Left ventricle myocardium inferior (tissue), 1 donor: ENCODE measurements around the gene GNAQ. TPM values are rescaled to one million over a fixed set of nuclear protein-coding genes. Genes with fewer than 3 reads are reported as not detected.

Experiments
- DNase-seq: peaks from one replicate; pipeline ENCODE4 v3.0.0-alpha.2; 2020
- H3K27ac ChIP-seq: fragments of 200-600 bp; replicated peaks from 2 replicates; pipeline ENCODE4 v1.8.0; 2021
- H3K27me3 ChIP-seq: fragments of 200-600 bp; 2 replicates; pipeline ENCODE4 v1.8.0; 2021; ENCODE audit warnings: low read depth
- H3K36me3 ChIP-seq: fragments of 200-600 bp; 2 replicates; pipeline ENCODE4 v1.8.0; 2021
- H3K4me1 ChIP-seq: fragments of 200-600 bp; 2 replicates; pipeline ENCODE4 v1.8.0; 2021
- H3K4me3 ChIP-seq: fragments of 200-600 bp; 2 replicates; pipeline ENCODE4 v1.8.0; 2021; ENCODE audit warnings: mild to moderate bottlenecking, moderate library complexity
- H3K9me3 ChIP-seq: fragments of 200-600 bp; replicated peaks from 2 replicates; pipeline ENCODE4 v1.8.0; 2021
- intact Hi-C: fragments of 100-400 bp; cut with micrococcal nuclease; formaldehyde crosslinking; loops from one replicate; pipeline ENCODE4 v1.11.0; 2022
- total RNA-seq: library from RNA; stranded (reverse); fragmentation: NEBNext Ultra II Directional; extraction: Animal tissue kit (Norgen Biotek cat#: 25700); gene quantifications from one replicate; pipeline ENCODE4 v1.2.1, GENCODE V29; 2021
- TF ChIP-seq, protein P1 (sequence below): fragments of 200-600 bp; IDR thresholded peaks from 2 replicates; pipeline ENCODE4 v1.8.0; 2021; ENCODE audit warnings: antibody characterized with exemption, mild to moderate bottlenecking, borderline replicate concordance
- donor health status: DM: no; HTN: yes; CAD: no; lungs with severe emphysema.

GNAQ gene
- total RNA-seq, 1 donor from 2014 or later, result 15.2 TPM

DNA sequence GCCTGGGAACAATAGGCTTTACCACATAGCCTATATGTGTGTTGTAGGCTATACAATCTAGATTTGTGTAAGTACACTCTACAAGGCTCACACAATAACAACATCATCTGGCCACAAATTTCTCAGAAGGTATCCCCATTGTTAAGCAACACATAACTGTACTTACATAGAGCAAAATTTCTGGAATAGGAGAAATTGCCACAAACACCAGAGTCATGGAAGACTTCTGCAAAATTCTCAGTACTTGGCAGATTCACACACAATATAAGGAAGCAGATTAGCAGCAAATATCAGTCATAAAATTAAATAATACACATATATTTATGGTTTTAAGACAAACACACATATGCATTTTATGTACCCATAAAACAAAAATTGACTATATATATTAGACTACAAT, 16.4 kb downstream of the GNAQ start:
- peaks cover 48% of the 10 kb centered on the region for H3K4me1 ChIP-seq
- no peak overlapping the region for H3K27ac ChIP-seq
- no peaks in the 10 kb centered on the region for H3K27me3 ChIP-seq
- no peak for DNase-seq
- H3K36me3 ChIP-seq, result no peaks in the 10 kb centered on the region
- TF ChIP-seq, protein P1, sequence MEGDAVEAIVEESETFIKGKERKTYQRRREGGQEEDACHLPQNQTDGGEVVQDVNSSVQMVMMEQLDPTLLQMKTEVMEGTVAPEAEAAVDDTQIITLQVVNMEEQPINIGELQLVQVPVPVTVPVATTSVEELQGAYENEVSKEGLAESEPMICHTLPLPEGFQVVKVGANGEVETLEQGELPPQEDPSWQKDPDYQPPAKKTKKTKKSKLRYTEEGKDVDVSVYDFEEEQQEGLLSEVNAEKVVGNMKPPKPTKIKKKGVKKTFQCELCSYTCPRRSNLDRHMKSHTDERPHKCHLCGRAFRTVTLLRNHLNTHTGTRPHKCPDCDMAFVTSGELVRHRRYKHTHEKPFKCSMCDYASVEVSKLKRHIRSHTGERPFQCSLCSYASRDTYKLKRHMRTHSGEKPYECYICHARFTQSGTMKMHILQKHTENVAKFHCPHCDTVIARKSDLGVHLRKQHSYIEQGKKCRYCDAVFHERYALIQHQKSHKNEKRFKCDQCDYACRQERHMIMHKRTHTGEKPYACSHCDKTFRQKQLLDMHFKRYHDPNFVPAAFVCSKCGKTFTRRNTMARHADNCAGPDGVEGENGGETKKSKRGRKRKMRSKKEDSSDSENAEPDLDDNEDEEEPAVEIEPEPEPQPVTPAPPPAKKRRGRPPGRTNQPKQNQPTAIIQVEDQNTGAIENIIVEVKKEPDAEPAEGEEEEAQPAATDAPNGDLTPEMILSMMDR, result no peak
- intact Hi-C loops, result no loop called here
- no peaks in the 10 kb centered on the region for H3K9me3 ChIP-seq
- H3K4me3 ChIP-seq, result no peak overlapping the region

DNA sequence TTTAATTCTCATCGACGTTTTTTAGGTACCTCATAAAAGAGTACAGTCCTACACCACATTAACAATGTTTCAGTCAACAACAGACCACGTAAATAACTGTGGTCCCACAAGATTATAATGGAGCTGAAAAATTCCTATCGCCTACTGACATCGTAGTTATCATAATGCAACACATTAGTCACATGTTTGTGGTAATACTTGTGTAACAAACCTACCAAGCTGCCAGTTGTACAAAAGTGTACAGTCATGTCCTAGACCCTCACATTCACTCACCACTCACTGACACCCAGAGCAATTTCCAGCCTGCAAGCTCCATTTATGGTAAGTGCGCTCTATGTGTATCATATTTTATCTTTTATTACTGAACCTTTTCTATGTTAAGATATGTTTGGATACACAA, 16.8 kb downstream of the GNAQ start:
- DNase-seq, result no peak
- intact Hi-C loops, result no loop called here
- no peak overlapping the region for H3K4me3 ChIP-seq
- no peaks in the 10 kb centered on the region for H3K36me3 ChIP-seq
- TF ChIP-seq, protein P1, result no peak
- no peak overlapping the region for H3K27ac ChIP-seq
- H3K27me3 ChIP-seq, result no peaks in the 10 kb centered on the region
- no peaks in the 10 kb centered on the region for H3K9me3 ChIP-seq
- peaks cover 48% of the 10 kb centered on the region for H3K4me1 ChIP-seq

DNA sequence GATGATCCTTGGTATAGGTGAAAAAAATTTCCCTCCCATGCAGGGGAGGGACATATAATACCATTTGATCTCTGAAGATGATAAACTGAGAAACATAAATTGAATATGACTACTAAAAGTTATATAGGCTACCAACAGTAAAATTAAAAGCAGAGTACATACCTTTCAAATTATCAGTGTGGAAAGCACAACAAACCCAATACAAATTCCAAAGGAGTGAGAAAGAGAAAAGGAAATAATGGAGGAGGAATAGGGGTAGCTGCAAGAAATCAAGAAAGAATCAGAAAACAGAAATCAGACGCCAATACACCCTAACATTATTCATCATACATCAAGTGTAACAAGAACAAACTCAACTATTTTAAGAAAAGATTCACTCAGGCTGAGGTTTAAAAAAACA, 17.7 kb downstream of the GNAQ start:
- DNase-seq, result no peak
- H3K36me3 ChIP-seq, result no peaks in the 10 kb centered on the region
- peaks cover 45% of the 10 kb centered on the region for H3K4me1 ChIP-seq
- no peak overlapping the region for H3K27ac ChIP-seq
- TF ChIP-seq, protein P1, result no peak
- H3K4me3 ChIP-seq, result no peak overlapping the region
- intact Hi-C loops, result no loop called here
- H3K9me3 ChIP-seq, result no peaks in the 10 kb centered on the region
- no peaks in the 10 kb centered on the region for H3K27me3 ChIP-seq

DNA sequence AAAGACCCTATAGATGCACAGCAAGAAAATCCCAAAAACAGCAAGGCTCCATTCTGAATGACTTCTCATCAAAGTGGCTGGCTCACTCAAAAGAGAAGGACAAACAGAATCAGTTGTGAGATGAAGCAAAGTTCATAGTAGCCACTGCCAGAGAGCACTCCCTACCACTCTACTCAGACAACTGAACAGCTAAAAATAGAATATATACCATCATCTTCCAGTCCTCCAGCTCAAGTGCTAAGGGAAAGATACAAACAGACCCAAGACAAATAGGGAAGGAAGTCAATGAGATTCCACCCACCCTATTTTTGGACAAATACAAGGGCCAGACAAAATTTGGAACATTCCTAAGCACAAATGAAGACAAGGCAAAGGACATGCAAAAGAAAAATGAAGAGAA, 20.6 kb downstream of the GNAQ start:
- intact Hi-C loops, result no loop called here
- Histone ChIP-seq H3K27ac (peak overlapping the region; percentile 55), H3K36me3 (no peaks in the 10 kb centered on the region), H3K27me3 (no peaks in the 10 kb centered on the region), H3K4me1 (peaks cover 48% of the 10 kb centered on the region), H3K9me3 (no peaks in the 10 kb centered on the region), H3K4me3 (no peak overlapping the region)
- TF ChIP-seq, protein P1, result no peak
- no peak for DNase-seq

DNA sequence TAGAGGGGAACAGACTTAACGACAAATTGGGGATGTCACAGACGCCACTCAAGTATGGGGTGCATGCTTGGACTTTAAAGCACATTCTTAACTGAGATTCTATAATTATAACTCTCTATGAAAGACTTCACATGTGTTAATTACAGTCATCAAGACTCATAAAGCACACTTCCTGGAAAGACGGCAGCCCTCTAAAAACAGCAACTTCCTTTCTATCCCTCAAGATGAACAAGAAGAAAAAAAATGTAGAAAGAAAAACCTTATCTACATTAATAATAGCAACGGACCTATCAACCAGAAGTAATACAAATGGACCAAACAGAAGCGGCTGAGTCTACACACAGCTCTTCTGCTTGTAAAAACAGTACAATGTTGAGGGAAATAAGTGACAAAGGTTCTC, 21.2 kb downstream of the GNAQ start:
- intact Hi-C loops, result no loop called here
- no peaks in the 10 kb centered on the region for H3K27me3 ChIP-seq
- peaks cover 48% of the 10 kb centered on the region for H3K4me1 ChIP-seq
- no peak for DNase-seq
- H3K27ac ChIP-seq, result peak overlapping the region; percentile 55
- TF ChIP-seq, protein P1, result no peak
- H3K36me3 ChIP-seq, result no peaks in the 10 kb centered on the region
- no peaks in the 10 kb centered on the region for H3K9me3 ChIP-seq
- no peak overlapping the region for H3K4me3 ChIP-seq

DNA sequence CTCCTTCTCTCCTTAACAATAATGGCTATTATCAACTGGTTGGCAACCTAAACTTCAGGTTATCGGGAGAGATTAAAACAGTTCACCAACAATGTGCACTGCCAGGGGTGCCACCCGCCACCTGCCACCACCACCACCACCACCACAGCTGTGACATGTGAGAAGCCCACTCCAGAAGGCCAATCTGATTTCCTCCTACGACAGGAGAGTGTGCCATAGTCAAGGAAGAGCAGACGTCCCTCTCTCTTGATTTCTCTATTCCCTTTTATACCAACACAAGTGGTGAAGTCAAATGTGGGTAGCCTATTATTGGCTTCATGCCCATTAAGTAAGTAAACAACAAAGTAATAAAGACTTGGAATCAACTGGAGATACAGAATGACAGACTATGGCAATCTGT, 22.4 kb downstream of the GNAQ start:
- H3K27me3 ChIP-seq, result no peaks in the 10 kb centered on the region
- H3K36me3 ChIP-seq, result no peaks in the 10 kb centered on the region
- no peak overlapping the region for H3K27ac ChIP-seq
- TF ChIP-seq, protein P1, result no peak
- H3K4me1 ChIP-seq, result peaks cover 48% of the 10 kb centered on the region
- H3K9me3 ChIP-seq, result no peaks in the 10 kb centered on the region
- intact Hi-C loops, result no loop called here
- H3K4me3 ChIP-seq, result no peak overlapping the region
- no peak for DNase-seq
